ENCODE data around the gene TMEFF2. TPM values are rescaled to one million over a fixed set of nuclear protein-coding genes. Genes with fewer than 3 reads are reported as not detected.
A peak's percentile ranks its signal among the peaks of the same experiment; 100 is the strongest.

TMEFF2 gene
- total and polyA plus RNA-seq, 2 experiments from 2014 or later: 1.7 to 2.2 TPM

GRCh38 chr2:192194265-192194865, 368 bp downstream of the TMEFF2 start:
- peaks cover 9% of the 10 kb centered on the region for H3F3A ChIP-seq (replicated peaks; ENCODE audit: low read depth)
- Mint-ChIP-seq H3K36me3 (ENCODE audit: low read depth) (no peaks in the 10 kb centered on the region), H3K9me3 (no peaks in the 10 kb centered on the region; the same call in 2 of the 3 replicates), H3K4me1 (peaks cover 24% of the 10 kb centered on the region), H3K27me3 (ENCODE audit: insufficient read depth, low read depth, poor library complexity) (peaks cover 60% of the 10 kb centered on the region), H3K27ac (no peak overlapping the region), H3K4me3 (peak overlapping the region; percentile 72)
- peak overlapping the region; percentile 85 for H3K4me3 ChIP-seq
- peak overlapping the region; percentile 96 for H2AFZ ChIP-seq
- ATAC-seq (peak; percentile 16), DNase-seq (ENCODE audit: low spot score) (peak; percentile 47)
- H3K79me2 ChIP-seq (replicated peaks; ENCODE audit: insufficient read depth): no peaks in the 10 kb centered on the region
- no peaks in the 10 kb centered on the region for H3K9me2 ChIP-seq (ENCODE audit: insufficient read depth)
- H4K20me1 ChIP-seq (replicated peaks; ENCODE audit: insufficient read depth): peaks cover 3% of the 10 kb centered on the region; the same call in 1 of the 2 replicates
- no peak overlapping the region for H3K27ac ChIP-seq (ENCODE audit: low read depth)
- H3K4me2 ChIP-seq: peak overlapping the region; percentile 97
- H3K27me3 ChIP-seq (ENCODE audit: insufficient read depth): peaks cover 70% of the 10 kb centered on the region
- H3K36me3 ChIP-seq (ENCODE audit: insufficient read depth): no peaks in the 10 kb centered on the region
- TF ChIP-seq ZNF331 (CRISPR knock-in tag; IDR thresholded peaks at IDR 0.05; ENCODE audit: low read depth) (no peak), CTCF (conservative IDR thresholded peaks at IDR 0.05; ENCODE audit: low read depth in 2 of 2) (no peak), ZNF114 (CRISPR knock-in tag; IDR thresholded peaks at IDR 0.05) (no peak), STAT1 (IDR thresholded peaks at IDR 0.05; ENCODE audit: unreplicated experiment) (no peak), EZH2 (IDR thresholded peaks at IDR 0.05; ENCODE audit: low read depth, unreplicated experiment) (peak; percentile 52), ETS1 (IDR thresholded peaks at IDR 0.05) (no peak), POLR2AphosphoS5 (IDR thresholded peaks at IDR 0.05; ENCODE audit: low read depth) (no peak), CREB1 (CRISPR knock-in tag; IDR thresholded peaks at IDR 0.05; ENCODE audit: low read depth) (no peak)
- peaks cover 20% of the 10 kb centered on the region for H3K4me1 ChIP-seq (ENCODE audit: insufficient read depth)

GRCh38 chr2:192190474-192190873, 4.3 kb downstream of the TMEFF2 start:
- Histone ChIP-seq H3K4me3 (no peak overlapping the region), H2AFZ (no peak overlapping the region), H3K36me3 (ENCODE audit: insufficient read depth) (no peaks in the 10 kb centered on the region), H3F3A (replicated peaks; ENCODE audit: low read depth) (no peaks in the 10 kb centered on the region), H3K4me1 (ENCODE audit: insufficient read depth) (peaks cover 8% of the 10 kb centered on the region), H3K27me3 (ENCODE audit: insufficient read depth) (peaks cover 40% of the 10 kb centered on the region), H3K4me2 (no peak overlapping the region), H3K79me2 (replicated peaks; ENCODE audit: insufficient read depth) (no peaks in the 10 kb centered on the region), H3K9me2 (ENCODE audit: insufficient read depth) (no peaks in the 10 kb centered on the region), H4K20me1 (replicated peaks; ENCODE audit: insufficient read depth) (peaks cover 3% of the 10 kb centered on the region; the same call in 1 of the 2 replicates), H3K27ac (ENCODE audit: low read depth) (no peak overlapping the region)
- no peak for TF ChIP-seq ZNF331 (CRISPR knock-in tag; IDR thresholded peaks at IDR 0.05; ENCODE audit: low read depth)
- TF ChIP-seq ZNF114 (CRISPR knock-in tag; IDR thresholded peaks at IDR 0.05): no peak
- no peak for TF ChIP-seq ETS1 (IDR thresholded peaks at IDR 0.05)
- no peak for TF ChIP-seq CREB1 (CRISPR knock-in tag; IDR thresholded peaks at IDR 0.05; ENCODE audit: low read depth)
- TF ChIP-seq POLR2AphosphoS5 (IDR thresholded peaks at IDR 0.05; ENCODE audit: low read depth): no peak
- no peak for TF ChIP-seq EZH2 (IDR thresholded peaks at IDR 0.05; ENCODE audit: low read depth, unreplicated experiment)
- no peak for TF ChIP-seq JUNB (IDR thresholded peaks at IDR 0.05; ENCODE audit: unreplicated experiment)
- no peak for TF ChIP-seq REST (IDR thresholded peaks at IDR 0.05; ENCODE audit: unreplicated experiment)
- TF ChIP-seq CTCF (conservative IDR thresholded peaks at IDR 0.05; ENCODE audit: low read depth in 2 of 2): no peak; a peak in 2 of 4 replicates
- peaks cover 43% of the 10 kb centered on the region for H3K27me3 Mint-ChIP-seq (ENCODE audit: insufficient read depth, low read depth, poor library complexity)
- no peak for DNase-seq (ENCODE audit: low spot score)
- H3K36me3 Mint-ChIP-seq (ENCODE audit: low read depth): no peaks in the 10 kb centered on the region
- ATAC-seq: no peak
- H3K27ac Mint-ChIP-seq: no peak overlapping the region
- peaks cover 14% of the 10 kb centered on the region for H3K4me1 Mint-ChIP-seq
- H3K4me3 Mint-ChIP-seq: no peak overlapping the region
- H3K9me3 Mint-ChIP-seq: no peaks in the 10 kb centered on the region; the same call in 2 of the 3 replicates
